Measurements from ENCODE around the gene ADGRA3. TPM values are rescaled to one million over a fixed set of nuclear protein-coding genes. Genes with fewer than 3 reads are reported as not detected.

ADGRA3 gene
- total RNA-seq, 1 experiment from 2014 or later: 56.5 TPM

DNA sequence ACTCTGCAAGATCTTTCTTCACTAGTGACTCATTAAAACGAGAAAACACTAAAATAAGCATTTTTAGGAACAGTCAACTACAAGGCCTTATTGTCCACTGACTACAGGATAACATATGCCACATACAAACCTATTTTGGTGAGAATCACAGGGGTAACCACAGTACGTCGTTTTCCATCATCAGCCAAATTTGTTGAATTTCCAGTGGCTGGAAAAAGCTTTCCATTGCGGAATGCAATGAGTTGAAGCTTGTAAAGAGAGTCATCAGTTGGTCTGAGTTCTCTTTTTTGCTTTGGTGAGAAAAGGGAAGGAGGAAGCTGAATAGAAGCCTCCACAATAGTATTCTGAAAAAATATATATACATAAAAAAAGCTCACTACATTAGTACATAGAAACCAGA is 102.4 kb downstream of the ADGRA3 start:
- Mint-ChIP-seq H3K4me1 (no peaks in the 10 kb centered on the region), H3K36me3 (ENCODE audit: insufficient read depth in 1 of 3, low read depth in 3 of 3) (peaks cover 4 to 20% (median 12%) of the 10 kb centered on the region in 3 experiments; a peak in 6 of 7 replicates), H3K27ac (no peak overlapping the region), H3K27me3 (ENCODE audit: low read depth) (no peaks in the 10 kb centered on the region), H3K9me3 (no peaks in the 10 kb centered on the region), H3K4me3 (no peak overlapping the region)
- H2AK5ac ChIP-seq (ENCODE audit: insufficient read length, low read length): no peak overlapping the region
- no peaks in the 10 kb centered on the region for H3K23me2 ChIP-seq (ENCODE audit: insufficient read length, low read depth, low read length, poor library complexity, severe bottlenecking)
- H3K27ac ChIP-seq (ENCODE audit: insufficient read length, low read depth, low read length): no peak overlapping the region
- H3K23ac ChIP-seq (ENCODE audit: insufficient read length, low read depth, low read length): no peak overlapping the region
- no peak overlapping the region for H3K14ac ChIP-seq (ENCODE audit: insufficient read depth, low read length)
- no peak overlapping the region for H4K5ac ChIP-seq (ENCODE audit: insufficient read length, low read depth, low read length)
- no peak for TF ChIP-seq CTCF (conservative IDR thresholded peaks at IDR 0.05)
- H2BK15ac ChIP-seq (ENCODE audit: low read depth, low read length): no peak overlapping the region
- H3K4me2 ChIP-seq (ENCODE audit: insufficient read depth, insufficient read length, low read length): no peak overlapping the region
- no peak overlapping the region for H3K9ac ChIP-seq (ENCODE audit: extremely low read depth, insufficient read length, low read length)
- H3K9me3 ChIP-seq (ENCODE audit: control insufficient read depth, low read depth, low read length): no peaks in the 10 kb centered on the region
- H3K79me1 ChIP-seq (ENCODE audit: insufficient read depth, low read depth, low read length, poor library complexity, severe bottlenecking): no peaks in the 10 kb centered on the region
- no peak overlapping the region for H3K18ac ChIP-seq (ENCODE audit: insufficient read length, low read depth, low read length)
- H2BK20ac ChIP-seq (ENCODE audit: low read depth, low read length, poor library complexity, severe bottlenecking): no peak overlapping the region
- H3K4me1 ChIP-seq (ENCODE audit: insufficient read depth, low read length): no peaks in the 10 kb centered on the region
- no peak overlapping the region for H2BK12ac ChIP-seq (ENCODE audit: insufficient read length, low read depth, low read length)
- H3K4ac ChIP-seq (ENCODE audit: low read depth, low read length): no peak overlapping the region
- no peak overlapping the region for H4K8ac ChIP-seq (replicated peaks; ENCODE audit: insufficient read length, low read depth, low read length)
- no peaks in the 10 kb centered on the region for H4K20me1 ChIP-seq (ENCODE audit: control insufficient read depth, insufficient read depth, insufficient read length)
- no peak overlapping the region for H3K56ac ChIP-seq (ENCODE audit: insufficient read length, low read depth, low read length)
- H2BK5ac ChIP-seq (ENCODE audit: insufficient read length, low read length): no peak overlapping the region
- H3K27me3 ChIP-seq (ENCODE audit: insufficient read depth, low read length): no peaks in the 10 kb centered on the region
- no peak overlapping the region for H2AFZ ChIP-seq (ENCODE audit: low read length)
- H4K91ac ChIP-seq (ENCODE audit: insufficient read length, low read depth, low read length): no peak overlapping the region
- no peak overlapping the region for H2BK120ac ChIP-seq (ENCODE audit: low read depth, low read length, poor library complexity, severe bottlenecking)
- DNase-seq: no peak
- H3K79me2 ChIP-seq (ENCODE audit: insufficient read depth, low read length): no peaks in the 10 kb centered on the region
- WGBS (ENCODE audit: extremely low coverage, insufficient read length, low lambda C conversion rate): no CpG with 5 or more reads among the region's 4 CpGs
- no peak overlapping the region for H3T11ph ChIP-seq (ENCODE audit: low read length)

Measured in H9 (cell line).